NCI-H128 (cell line): ENCODE results near the gene C1orf50.

Experiments
- DNase-seq: peaks from one replicate; lab custom pipeline; 2025; ENCODE audit not compliant: unreplicated experiment; lab: John Stamatoyannopoulos, UW

Gene C1orf50

DNA sequence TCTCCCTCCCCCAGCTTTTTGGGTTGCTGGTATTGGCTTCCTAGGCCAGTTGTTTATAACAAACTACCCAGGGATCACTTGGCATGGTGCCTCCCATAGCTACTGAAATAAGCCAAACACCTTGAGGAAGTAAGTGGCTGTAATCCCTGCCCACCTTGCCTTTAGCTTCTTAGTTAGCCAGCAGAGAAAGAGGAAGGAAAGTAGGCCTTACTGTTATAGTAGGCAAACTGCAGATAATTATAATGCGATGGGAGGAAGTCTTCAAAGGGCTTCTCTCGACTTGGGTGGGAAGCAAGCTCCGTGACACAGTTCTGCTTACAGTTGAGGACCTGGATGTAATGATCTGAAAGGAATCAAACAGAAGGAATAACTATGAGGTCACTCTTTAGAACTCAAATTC lies 8.4 kb upstream of the C1orf50 start:
- DNase-seq = no peak

- no peak for DNase-seq
Observed at GRCh38 chr1:42759114-42759513, 7.9 kb upstream of the C1orf50 start.

DNA sequence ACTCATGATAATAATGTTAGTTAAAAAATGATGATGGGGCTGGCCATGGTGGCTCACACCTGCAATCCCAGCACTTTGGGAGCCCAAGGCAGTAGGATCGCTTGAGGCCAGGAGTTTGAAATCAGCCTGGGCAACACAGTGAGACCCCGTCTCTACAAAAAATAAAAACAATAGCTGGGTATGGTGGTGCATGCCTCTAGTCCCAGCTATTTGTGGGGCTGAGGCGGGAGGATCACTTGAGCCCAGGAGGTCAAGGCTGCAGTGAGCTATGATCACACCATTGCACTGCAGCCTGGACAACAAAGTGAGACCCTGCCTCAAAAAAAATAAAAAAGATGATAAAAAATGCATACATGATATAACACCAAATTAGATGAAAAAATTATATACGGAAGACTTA lies 5.5 kb upstream of the C1orf50 start:
- DNase-seq = no peak

- no peak for DNase-seq
Observed at GRCh38 chr1:42762269-42762668, 4.8 kb upstream of the C1orf50 start.

- DNase-seq = no peak
Observed at GRCh38 chr1:42765269-42765668, 1.8 kb upstream of the C1orf50 start.

GRCh38 chr1:42765832-42766740 lies 963 bp upstream of the C1orf50 start:
- DNase-seq = no peak

GRCh38 chr1:42767510-42768000 lies 506 bp downstream of the C1orf50 start:
- DNase-seq = no peak

GRCh38 chr1:42768172-42768571 lies 1.1 kb downstream of the C1orf50 start:
- DNase-seq = no peak

- no peak for DNase-seq
Observed at GRCh38 chr1:42769811-42770210, 2.8 kb downstream of the C1orf50 start.

- no peak for DNase-seq
Observed at GRCh38 chr1:42773420-42773819, 6.4 kb downstream of the C1orf50 start.

DNA sequence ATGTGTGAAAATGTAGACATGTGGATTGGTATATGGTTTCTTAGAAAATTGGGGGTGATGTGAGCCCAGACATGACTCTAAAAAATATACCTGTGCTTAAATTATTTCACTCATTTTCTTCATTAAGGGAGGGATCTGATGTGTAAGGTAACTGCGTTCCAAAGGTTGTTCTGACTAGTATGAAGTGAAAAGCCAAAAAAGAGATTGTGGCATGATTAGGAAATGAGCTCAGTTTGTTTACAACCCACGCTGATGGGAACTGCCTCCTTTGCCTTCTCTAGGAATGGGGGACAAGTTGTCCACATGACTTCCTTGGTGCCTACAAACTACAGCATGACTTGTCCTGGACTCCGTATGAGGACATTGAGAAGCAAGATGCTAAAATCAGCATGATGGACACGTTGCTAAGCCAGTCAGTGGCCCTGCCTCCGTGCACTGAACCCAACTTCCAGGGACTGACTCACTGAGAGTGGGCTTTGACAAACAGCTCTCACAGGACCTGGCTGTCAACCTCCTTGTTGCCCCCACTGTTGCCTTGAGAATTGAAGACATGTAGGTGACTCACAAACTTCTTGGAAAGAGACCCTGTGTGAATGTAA lies 8.0 kb downstream of the C1orf50 start:
- DNase-seq = no peak

DNA sequence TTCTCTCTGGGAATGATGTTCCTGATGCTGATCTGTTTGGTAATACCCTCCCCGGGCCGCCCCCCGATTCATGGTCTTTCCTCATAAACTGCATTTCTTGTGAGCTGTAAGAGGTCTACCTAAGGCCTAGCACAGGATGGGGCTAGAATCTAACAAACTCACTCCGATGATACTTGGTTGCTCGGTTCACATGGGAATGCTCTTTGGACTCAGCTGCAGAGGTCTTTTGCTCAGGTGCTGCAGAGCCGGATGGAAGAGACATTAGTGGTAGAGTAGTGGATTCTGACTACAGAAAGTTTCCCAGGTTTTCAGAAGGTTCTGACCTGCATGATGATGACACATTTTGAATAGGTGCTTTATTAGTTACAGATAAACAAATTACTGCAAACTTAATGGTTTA lies 9.5 kb downstream of the C1orf50 start:
- no peak for DNase-seq

GRCh38 chr1:42777852-42778251 lies 10.8 kb downstream of the C1orf50 start:
- peak; percentile 45 for DNase-seq

DNA sequence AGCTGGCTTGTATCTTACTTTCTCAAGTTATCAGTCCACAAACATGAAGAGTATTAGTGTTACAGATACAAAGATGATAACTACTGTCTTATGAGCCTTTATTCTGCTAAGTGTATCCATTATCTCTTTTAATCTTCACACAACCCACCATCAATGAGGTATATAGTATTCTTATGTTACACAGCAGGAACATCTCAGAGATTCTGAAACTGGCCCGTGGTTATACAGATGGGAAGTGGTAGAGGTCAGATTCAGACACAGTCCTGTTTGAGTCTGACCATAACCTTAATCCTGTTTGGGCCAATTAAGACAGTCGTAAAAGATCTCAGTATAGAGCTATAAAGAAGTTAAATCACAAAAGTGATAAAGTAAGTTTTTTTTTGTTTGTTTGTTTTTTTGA lies 12.7 kb downstream of the C1orf50 start:
- no peak for DNase-seq

DNA sequence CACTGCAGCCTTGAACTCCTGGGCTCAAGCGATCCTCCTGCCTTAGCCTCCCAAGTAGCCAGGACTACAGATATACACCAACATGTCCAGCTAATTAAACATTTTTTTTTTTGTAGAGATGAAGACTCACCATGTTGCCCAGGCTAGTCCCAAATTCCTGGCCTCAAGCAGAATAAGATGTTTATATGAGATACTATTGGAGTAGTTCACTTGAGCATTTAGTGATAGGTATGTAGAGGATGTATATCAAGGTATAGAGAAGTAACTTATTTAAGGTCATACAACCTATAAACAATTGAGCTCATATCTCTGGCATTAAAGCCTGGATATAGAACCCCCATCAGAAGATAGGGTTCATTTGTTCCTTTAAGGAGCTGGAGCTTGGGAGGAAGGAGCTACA lies 13.1 kb downstream of the C1orf50 start:
- DNase-seq = no peak

GRCh38 chr1:42783092-42783491 lies 16.0 kb downstream of the C1orf50 start:
- DNase-seq = no peak

DNA sequence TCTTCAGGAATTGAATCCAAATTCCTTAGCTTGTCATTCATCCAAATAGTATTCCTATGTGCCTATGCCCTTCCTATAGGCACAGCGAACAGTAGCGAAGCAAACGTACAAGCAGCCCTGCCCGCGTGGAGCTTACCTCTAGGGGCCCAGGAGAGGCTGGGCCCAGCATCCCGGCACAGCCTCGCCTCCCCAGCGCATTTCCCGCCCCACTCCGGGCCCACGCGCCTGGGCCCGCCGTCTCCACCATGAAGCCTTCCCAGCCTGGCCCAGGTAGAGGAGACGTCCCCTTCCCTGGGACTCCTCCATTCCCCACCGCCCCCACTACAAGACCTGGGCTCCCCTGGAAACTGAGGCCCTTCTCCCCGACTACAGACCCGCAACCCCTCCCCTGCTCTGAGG lies 17.5 kb downstream of the C1orf50 start:
- DNase-seq = no peak

- no peak for DNase-seq
Observed at GRCh38 chr1:42784946-42785693, 18.1 kb downstream of the C1orf50 start, which contains the start of gene TMEM269. Gene TMEM269, plus strand, starts transcription at chr1:42784991. Its CDS starts 4,903 bp downstream, at chr1:42789894.

GRCh38 chr1:42786097-42786496 lies 19.0 kb downstream of the C1orf50 start:
- DNase-seq = no peak

DNA sequence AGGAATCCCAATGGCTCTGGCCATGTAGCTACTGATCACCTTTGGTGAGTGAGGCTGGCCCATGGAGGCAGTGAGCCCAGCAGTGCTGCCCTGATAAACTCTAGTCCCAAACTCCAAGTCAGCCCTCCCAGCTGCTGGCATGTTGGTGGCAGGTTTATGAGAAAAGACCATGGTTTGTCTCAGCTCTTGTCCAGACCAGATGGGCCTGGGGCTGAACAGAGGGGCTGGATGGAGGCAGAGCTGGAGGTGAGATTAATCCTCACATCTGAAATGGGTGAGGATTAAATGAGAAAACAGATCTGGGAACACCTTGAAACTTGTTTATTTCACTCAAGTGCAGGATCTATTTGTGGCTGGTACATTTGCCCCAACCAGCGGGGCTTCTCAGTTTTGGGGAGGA lies 21.0 kb downstream of the C1orf50 start:
- DNase-seq = no peak

DNA sequence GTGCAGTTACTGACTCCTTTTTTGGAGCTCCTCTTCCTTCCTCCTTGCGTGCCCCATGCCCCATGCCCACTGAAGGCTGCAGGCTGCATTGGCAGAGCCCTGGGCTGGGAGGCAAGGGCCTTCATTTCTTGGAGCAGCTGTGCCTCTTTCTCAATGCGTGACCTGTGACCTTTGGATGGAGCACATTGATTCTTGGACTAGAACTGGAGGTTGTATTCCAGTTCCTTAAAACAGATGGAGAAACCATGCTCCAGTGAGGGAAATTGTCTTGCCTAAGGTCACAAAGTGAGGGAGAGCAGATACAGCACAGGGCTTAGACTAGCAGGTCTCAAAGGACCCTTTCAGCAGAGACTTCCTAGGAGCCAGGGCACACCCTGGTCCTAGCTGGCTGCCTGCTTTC lies 26.8 kb downstream of the C1orf50 start:
- DNase-seq = no peak

- DNase-seq = no peak
Observed at GRCh38 chr1:42797414-42797813, 30.4 kb downstream of the C1orf50 start.
